DMS 273 treated with DMSO at 0.1 percent for 48 hours (cell line): ENCODE results near the gene BCL6B.
"Not testable (repeated sequence)": the region's sequence is repeated elsewhere in the genome, so short reads cannot be mapped to it uniquely, and the experiment has no call there.

Experiments used
- DNase-seq: peaks from one replicate; lab custom pipeline; 2025; lab: John Stamatoyannopoulos, UW

BCL6B gene

DNA sequence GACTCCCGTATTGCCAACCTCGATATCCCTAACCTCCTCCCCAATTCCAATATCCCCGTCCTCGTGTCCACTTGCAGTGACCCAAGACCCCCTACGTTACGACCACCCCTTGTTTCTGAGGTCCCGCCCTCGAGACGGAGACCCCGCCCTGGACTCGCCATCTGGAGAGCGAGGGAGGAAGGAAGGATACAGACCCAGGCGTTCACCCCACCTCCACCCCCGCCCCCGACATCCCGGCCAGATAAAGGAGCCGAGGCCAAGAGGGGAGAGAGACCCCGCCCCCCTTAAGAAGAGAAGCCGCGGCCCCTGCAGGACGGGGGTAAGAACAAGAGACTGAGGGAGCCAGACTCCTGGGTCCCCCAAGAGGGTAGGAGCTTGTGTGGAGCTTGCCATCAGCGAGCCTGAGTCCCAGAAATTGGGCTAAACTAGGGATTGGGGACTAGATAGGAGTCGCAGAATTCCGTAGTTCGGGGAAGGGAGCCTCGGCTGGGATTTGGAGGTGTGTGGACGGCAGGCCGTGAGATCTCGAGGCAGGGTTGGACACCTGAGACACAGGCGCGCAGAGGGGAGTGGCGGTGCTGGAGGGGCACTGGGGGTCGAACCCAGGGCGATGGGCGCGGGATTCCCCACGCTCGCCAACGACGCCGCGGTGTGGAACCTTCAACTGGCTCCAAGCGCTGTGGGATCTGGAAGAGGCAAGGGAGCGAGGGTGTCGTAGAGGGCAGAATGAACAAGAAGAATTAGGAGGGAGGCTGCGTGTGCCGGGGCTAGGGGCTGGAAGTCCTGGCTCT, at the start of gene BCL6B:
Gene BCL6B (plus strand): TSS at position 270 of the 791 bp plus-strand sequence. CDS start 622 bp downstream, outside the sequence.
- DNase-seq: no peak

- not testable (repeated sequence) for DNase-seq
Observed at GRCh38 chr17:6979440-6979839, 43.4 kb upstream of the BCL6B start.

DNA sequence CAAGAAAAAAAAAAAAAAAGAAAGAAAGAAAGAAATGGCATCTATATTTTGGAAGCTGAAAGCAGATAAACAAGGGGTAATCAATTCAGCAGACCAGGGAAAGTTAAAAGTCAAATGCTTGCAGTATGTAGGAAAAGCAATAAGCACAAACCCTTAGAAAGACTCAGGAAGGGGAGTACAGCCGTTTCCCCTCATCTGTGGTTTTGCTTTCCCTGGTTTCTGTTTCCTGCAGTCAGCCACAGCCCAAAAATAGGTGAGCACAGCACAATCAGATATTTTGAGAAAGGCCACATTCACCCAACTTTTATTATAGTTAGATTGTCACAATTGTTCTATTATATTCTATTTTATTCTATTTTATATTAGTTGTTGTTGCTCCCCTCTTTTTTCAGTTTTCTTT, 41.4 kb upstream of the BCL6B start:
- DNase-seq: no peak

DNA sequence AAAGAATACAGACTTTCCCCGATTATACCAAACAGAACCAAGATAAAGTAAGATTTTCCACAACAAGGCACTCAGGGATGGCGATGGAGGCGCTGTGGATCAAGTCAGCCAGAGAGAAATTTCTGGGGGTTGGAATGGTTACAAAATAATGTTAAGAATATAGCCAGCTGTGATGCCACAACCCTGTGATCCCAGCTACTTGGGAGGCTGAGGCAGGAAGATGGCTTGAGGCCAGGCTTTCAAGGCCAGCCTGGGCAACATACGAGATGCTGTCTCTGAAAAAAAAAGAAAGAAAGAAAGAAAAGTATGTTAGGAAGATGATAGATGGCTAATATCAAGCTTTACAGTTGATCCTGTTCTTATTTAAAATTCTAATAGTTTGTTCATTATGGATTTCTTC, 37.6 kb upstream of the BCL6B start:
- DNase-seq: no peak

DNA sequence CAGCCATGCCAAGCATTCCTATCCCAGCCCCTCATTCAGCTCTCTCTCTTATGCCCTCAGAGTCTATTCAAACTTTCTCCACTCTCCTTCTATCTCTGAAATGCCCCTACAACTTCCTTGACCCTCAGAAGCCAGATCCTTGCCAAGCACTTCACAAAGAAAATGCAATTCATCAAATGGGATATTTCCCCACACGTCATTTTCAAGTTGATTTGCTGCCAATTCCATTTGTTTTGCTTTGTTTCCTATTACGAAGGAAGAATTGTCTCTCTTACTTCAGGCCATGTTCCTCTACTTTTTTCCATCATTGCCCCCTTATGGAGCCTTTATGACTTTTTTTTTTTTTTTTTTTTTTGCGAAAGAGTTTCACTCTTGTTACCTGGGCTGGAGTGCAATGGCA, 36.2 kb upstream of the BCL6B start:
- DNase-seq: no peak

DNA sequence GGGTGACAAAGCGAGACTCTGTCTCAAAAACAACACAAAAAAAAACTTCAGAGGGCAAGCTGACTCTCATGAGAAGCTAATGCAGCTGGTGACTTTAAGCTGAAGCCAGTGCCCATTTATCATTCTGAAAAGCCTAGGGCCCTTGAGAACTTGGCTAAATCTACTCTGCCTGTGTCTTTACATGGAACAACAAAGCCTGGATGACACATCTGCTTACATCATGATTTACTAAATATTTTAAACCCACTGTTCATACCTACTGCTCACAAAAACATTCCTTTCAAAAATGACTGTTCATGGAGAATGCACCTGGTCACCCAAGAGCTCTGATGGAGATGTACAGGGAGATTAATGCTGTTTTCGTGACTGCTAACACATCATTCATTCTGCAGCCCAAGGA, 33.1 kb upstream of the BCL6B start:
- DNase-seq: no peak

- DNase-seq: not testable (repeated sequence)
Observed at GRCh38 chr17:6993613-6994056, 29.2 kb upstream of the BCL6B start.

- no peak for DNase-seq
Observed at GRCh38 chr17:6994118-6994598, 28.7 kb upstream of the BCL6B start.

DNA sequence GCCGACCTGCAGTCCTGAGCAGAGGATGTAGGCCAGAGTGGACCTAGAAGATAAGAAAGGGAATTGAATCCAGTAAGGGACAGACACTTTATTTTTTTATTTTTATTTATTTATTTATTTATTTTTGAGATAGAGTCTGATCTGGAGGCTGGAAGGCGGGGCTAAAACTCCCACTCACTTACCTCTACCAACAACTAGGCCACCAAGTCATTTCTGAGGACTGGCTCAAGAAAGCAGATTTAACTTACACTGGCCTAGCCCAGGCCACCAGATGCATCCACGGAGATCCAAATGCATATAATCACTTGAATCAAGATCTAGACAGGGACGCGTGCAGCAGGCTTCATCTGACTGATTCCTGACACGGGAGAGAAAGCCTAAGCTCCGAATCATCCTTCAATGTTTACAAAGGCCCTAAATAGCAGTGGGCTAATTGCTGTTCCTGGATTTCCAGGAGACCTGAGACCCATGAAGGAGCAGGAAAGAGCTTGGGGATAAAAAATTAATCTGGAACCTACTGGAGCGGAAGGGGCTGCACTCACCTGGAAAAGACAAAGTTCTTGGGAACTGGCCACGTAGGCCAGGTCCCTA, 28.1 kb upstream of the BCL6B start:
- DNase-seq: no peak

GRCh38 chr17:6995500-6996255, 27.2 kb upstream of the BCL6B start, which contains the start of gene ALOX12:
Gene ALOX12, plus strand, starts transcription at chr17:6996049. Its CDS starts 69 bp downstream, at chr17:6996118.
- DNase-seq: no peak

DNA sequence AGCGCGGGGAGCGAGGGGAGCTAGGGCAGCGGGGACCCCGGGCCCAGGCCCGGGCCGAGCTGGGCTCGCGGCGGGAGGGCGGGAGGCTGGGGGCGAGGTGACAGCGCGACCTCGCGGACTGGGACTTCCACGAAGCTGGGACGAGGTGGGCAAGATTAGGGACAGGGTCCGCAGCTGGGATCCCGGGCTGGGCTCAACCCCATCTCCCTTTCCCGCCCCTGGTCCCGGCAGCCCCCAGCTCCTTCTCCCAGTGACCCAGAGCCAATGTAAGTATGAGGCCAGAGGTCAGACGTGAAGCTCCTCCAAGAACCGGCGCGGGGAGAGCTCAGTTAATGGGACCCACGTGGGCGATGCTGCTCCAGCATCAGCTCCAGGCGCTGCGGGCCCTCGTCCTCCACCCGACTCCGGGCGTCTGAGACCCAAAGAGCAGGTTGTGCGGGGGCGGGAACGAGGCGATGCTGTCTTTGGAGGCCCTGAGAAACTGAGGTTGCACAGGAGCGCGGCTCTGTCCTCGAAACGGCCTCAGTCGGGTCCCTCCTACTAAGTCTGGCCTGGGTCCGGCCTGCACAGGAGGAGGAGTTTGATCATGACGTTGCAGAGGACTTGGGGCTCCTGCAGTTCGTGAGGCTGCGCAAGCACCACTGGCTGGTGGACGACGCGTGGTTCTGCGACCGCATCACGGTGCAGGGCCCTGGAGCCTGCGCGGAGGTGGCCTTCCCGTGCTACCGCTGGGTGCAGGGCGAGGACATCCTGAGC, 26.4 kb upstream of the BCL6B start:
- no peak for DNase-seq

GRCh38 chr17:6997171-6997570, 25.7 kb upstream of the BCL6B start:
- no peak for DNase-seq

- no peak for DNase-seq
Observed at GRCh38 chr17:6998855-6999508, 23.9 kb upstream of the BCL6B start.

DNA sequence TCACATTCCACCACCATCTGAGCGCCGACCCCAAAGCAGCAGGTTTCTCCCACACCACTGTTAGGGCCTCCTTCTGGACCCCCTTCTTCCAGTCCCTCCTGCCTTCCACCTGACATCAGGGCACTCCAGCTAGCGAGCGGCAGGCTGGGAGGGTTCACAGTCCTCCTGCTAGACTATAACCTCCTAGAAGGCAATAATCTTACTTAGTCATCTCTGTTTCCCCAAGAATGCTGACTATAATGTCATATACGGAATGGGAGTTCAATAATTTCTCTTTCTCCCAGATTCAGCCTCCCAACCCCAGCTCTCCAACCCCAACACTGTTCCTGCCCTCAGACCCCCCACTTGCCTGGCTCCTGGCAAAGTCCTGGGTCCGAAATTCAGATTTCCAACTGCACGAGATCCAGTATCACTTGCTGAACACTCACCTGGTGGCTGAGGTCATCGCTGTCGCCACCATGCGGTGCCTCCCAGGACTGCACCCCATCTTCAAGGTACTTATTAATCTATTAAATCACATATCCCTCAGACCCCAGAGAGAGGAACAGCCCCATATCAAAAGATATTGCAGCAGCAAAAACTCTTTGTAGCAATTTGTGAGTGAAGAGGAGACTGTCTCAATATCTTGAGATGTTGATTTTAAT, 21.4 kb upstream of the BCL6B start:
- no peak for DNase-seq

GRCh38 chr17:7002288-7003047, 20.4 kb upstream of the BCL6B start:
- DNase-seq: no peak

DNA sequence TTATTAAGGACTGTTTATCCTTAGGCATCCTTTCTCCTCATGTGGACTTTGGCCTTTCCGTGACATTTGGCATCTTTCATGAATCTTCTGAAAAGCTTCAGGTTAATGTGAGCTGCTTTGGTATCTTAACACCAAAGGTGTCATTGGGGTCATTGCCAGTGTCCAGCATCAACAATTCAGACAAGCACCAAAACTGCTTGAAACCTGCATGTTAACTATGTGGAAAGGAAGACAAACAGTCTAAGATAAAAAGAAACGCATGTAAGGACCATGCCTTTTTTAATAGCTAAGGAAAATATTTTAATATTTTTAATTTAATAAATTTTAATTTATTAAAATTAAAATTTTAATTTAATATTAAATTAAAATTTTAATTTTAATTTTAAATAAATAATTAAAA, 19.1 kb upstream of the BCL6B start:
- no peak for DNase-seq

DNA sequence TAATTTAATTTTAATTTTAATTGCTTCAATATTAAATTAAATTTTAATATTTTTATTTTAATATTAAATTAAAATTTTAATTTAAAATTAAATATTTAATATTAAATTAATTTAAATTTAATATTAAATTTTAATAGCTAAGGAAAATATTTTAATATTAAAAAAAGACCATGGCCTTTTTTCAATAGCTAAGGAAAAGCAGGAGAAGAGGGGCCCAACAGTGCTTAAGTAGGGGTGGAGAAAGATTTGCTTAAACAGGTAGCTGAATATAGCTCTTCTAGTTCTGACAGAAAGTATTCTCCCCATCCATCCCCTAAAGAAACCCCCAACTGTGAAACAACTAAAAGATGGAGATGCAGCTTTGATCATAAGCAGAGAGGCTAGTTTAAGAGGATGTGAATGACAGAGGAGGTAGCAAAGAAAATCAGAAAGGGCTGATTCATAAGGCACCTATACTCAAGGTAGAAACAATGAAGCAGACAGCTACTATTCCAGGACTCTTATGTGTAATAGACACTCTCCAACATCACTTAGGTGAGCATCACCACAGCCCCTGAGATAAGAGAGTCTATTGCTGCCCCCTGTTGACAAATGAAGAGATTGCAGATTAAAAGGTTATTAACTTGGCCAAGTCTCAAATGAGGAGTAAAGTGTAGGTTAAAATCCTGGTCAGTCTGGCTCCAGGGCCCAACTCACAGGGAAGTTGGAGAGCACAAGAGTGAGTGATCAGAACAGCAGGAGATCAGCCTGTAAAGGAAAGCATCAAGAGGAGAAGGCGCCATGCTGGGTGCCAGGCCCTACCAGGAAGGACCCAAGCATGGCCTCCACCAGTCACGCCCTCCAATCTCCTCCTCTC, 18.2 kb upstream of the BCL6B start:
- DNase-seq: no peak

DNA sequence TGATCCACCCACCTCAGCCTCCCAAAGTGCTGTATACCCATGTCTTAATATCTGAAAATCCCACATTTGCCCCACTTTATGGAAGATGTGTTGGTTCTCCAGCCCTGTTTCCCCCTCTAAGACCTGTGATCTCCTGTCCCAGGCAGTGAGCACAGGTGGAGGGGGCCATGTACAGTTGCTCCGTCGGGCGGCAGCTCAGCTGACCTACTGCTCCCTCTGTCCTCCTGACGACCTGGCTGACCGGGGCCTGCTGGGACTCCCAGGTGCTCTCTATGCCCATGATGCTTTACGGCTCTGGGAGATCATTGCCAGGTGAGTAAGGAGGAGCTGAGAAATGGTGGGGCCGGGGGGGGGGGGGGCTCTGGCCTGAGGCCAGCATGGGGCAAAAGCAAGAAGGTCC, 17.1 kb upstream of the BCL6B start:
- no peak for DNase-seq

DNA sequence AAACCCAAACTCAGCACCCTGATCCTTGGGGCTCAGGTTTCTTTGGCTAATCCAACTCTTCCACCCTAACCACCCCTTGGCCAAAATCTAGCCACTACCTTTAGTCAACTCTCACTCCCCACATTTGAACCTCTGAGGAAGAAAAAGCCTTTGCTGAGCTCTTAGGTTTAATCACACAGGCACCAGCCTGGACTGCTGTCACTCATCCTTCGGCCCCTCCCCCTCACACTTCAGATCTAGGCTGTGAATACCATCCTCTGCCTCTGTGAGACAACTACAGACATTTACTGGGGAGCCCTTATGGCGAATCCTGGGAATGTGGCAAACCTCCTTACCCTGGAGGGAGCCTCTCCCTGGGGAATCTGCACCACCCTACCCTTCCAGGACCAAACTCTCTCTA, 15.7 kb upstream of the BCL6B start:
- DNase-seq: no peak
